DMS 273 treated with DMSO at 0.1 percent for 48 hours (cell line): ENCODE measurements around the gene CEP120.

Source experiments
- DNase-seq: peaks from one replicate; lab custom pipeline; 2025; lab: John Stamatoyannopoulos, UW

CEP120 gene

GRCh38 chr5:123299136-123299535, 124.1 kb downstream of the CEP120 start:
- no peak for DNase-seq

GRCh38 chr5:123298335-123299030, 124.7 kb downstream of the CEP120 start:
- DNase-seq, result no peak

GRCh38 chr5:123297866-123298265, 125.3 kb downstream of the CEP120 start:
- DNase-seq, result no peak

GRCh38 chr5:123297198-123297831, 125.9 kb downstream of the CEP120 start:
- DNase-seq, result no peak
